PC-3 (cell line): ENCODE results near the gene KLHL30. TPM values are rescaled to one million over a fixed set of nuclear protein-coding genes. Genes with fewer than 3 reads are reported as not detected.

ENCODE experiments used
- ATAC-seq: fragments of 200-7000 bp; cut with Tn5 transposase; 2 replicates; pipeline ENCODE4 v1.9.1; 2020; ENCODE audit warnings: mild to moderate bottlenecking, moderate library complexity
- BruUV-seq: library from RNA; stranded (reverse); fragments of 400-500 nt; replicated peaks from 2 replicates; lab custom pipeline; 2021; lab: Mats Ljungman, UMichigan
- CTCF ChIA-PET: fragments of 300-600 bp; sonication (Branson Sonifier 250); formaldehyde crosslinking; loops from one replicate; lab custom pipeline; 2022; ENCODE audit warnings: antibody characterized with exemption; lab: Charles Lee
- POLR2A ChIA-PET: fragments of 300-600 bp; sonication (Branson Sonifier 250); formaldehyde crosslinking; loops from one replicate; lab custom pipeline; 2022; ENCODE audit warnings: antibody characterized with exemption; ENCODE audit not compliant: unreplicated experiment; lab: Charles Lee
- DNase-seq: peaks from one replicate; pipeline ENCODE4 v3.0.0-alpha.2; 2015
- H2AFZ ChIP-seq: fragments of 300-600 bp; sonication (generic); 2 replicates; pipeline ENCODE4 v1.6.0; 2016; ENCODE audit warnings: antibody characterized with exemption, low read length
- H3F3A ChIP-seq: fragments of 300-600 bp; sonication (generic); one replicate; pipeline ENCODE4 v1.6.0; 2017; ENCODE audit warnings: antibody characterized with exemption, low read length, control low read depth, mild to moderate bottlenecking; ENCODE audit not compliant: unreplicated experiment
- H3K27ac ChIP-seq: fragments of 300-600 bp; sonication (generic); 2 replicates; pipeline ENCODE4 v1.5.1; 2016; ENCODE audit warnings: mild to moderate bottlenecking, low read length
- H3K27me3 ChIP-seq: fragments of 300-600 bp; sonication (generic); 2 replicates; pipeline ENCODE4 v1.6.1; 2016; ENCODE audit warnings: low read length, mixed read lengths
- H3K36me3 ChIP-seq: fragments of 300-600 bp; sonication (generic); 2 replicates; pipeline ENCODE4 v1.6.1; 2016; ENCODE audit warnings: low read depth, mixed run types, low read length, mixed read lengths
- H3K4me1 ChIP-seq: fragments of 300-600 bp; sonication (generic); 2 replicates; pipeline ENCODE4 v1.5.1; 2016; ENCODE audit warnings: low read length; ENCODE audit not compliant: insufficient read depth
- H3K4me2 ChIP-seq: fragments of 300-600 bp; sonication (generic); 2 replicates; pipeline ENCODE4 v1.6.0; 2016; ENCODE audit warnings: low read length
- H3K4me3 ChIP-seq: fragments of 300-600 bp; sonication (generic); 2 replicates; pipeline ENCODE4 v1.5.1; 2016; ENCODE audit warnings: mild to moderate bottlenecking, low read length, mixed read lengths
- H3K79me2 ChIP-seq: fragments of 300-600 bp; sonication (generic); 2 replicates; pipeline ENCODE4 v1.6.1; 2017; ENCODE audit warnings: low read length, mixed read lengths
- H3K9ac ChIP-seq: fragments of 300-600 bp; sonication (generic); 2 replicates; pipeline ENCODE4 v1.6.0; 2016; ENCODE audit warnings: mild to moderate bottlenecking, low read length
- H3K9me2 ChIP-seq: fragments of 300-600 bp; sonication (generic); replicated peaks from 2 replicates; pipeline ENCODE4 v1.6.1; 2016; ENCODE audit warnings: mixed run types, low read length, mixed read lengths
- H3K9me3 ChIP-seq: fragments of 300-600 bp; sonication (generic); 2 replicates; pipeline ENCODE4 v1.6.1; 2016; ENCODE audit warnings: low read length, mixed read lengths
- H4K20me1 ChIP-seq: fragments of 300-600 bp; sonication (generic); 2 replicates; pipeline ENCODE4 v1.6.1; 2016; ENCODE audit warnings: low read length, mixed read lengths
- EZH2 ChIP-seq: fragments of 300-600 bp; sonication (generic); IDR thresholded peaks from one replicate; pipeline ENCODE4 v1.6.1; 2017; ENCODE audit warnings: antibody characterized with exemption, mild to moderate bottlenecking, low read length; ENCODE audit not compliant: unreplicated experiment
- EZH2phosphoT487 ChIP-seq: fragments of 300-600 bp; sonication (generic); IDR thresholded peaks from 2 replicates; pipeline ENCODE4 v1.6.1; 2018; ENCODE audit warnings: mild to moderate bottlenecking, antibody characterized with exemption, low read length, borderline replicate concordance
- intact Hi-C: fragments of 100-400 bp; cut with micrococcal nuclease; formaldehyde crosslinking; loops from 2 replicates; pipeline ENCODE4 v1.9.0; 2023
- total RNA-seq: library from RNA; depleted of rRNA; stranded (reverse); fragments of >200 nt; gene quantifications from 2 replicates; pipeline ENCODE4 v1.2.3, GENCODE V29; 2014
- TF ChIP-seq, protein P1 (sequence below): fragments of 300-600 bp; sonication (generic); conservative IDR thresholded peaks from 2 replicates; pipeline ENCODE4 v1.5.1; 2017; ENCODE audit warnings: antibody characterized with exemption, low read depth, mild to moderate bottlenecking, low read length

Gene KLHL30
- total RNA-seq, 1 experiment from 2014 or later = not detected

DNA sequence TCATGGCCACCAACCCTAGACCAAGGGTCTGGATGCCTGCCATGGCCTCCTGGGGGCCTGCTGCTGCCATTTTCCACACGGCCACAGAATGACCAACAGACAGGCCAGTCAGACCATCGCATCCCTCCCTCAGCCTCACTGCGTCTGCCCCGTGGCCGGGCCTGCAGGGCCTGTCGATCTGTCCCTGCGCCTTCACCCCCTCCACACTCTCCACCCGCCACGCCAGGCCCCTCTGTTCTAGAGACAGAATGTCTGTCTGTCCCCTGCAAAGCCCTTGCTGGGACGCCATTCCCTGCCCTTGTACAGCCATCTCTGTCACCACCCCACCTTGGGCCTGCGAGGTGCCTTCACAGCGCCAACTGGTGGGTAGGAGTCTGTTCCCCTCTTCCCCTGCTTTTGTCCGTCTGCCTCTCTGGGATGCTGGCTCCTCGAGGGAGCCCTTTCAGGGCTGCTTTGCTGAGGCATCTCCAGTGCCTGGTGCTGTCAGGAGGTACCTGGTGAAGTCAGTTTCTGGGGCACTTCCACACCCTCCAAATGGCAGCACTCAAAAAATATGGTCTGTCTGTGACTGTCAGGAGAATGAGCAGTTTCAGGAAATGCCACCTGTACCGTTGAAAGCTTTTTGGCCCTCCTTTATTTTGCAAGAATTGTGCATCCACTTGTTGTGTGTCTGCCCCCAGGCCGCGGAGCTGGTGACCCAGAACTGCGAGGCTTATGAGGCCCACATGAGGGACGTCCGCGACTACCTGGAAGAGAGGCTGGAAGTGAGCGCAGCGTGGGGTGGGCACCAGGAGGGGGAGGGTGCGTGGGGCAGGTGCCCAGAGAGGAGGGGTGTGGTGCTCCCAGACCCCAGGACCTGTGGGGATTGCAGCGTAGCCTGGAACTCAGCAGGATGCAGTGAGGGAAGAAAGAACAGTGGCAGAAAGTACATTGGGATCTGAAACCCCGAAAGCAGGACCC, 45.0 kb upstream of the KLHL30 start:
- H4K20me1 ChIP-seq = no peaks in the 10 kb centered on the region
- intact Hi-C loops = no loop called here
- no peak for ATAC-seq
- H3K79me2 ChIP-seq = no peaks in the 10 kb centered on the region
- DNase-seq = no peak
- H3K4me1 ChIP-seq = no peaks in the 10 kb centered on the region
- H3K27me3 ChIP-seq = no peaks in the 10 kb centered on the region
- ChIA-PET CTCF (no interaction called here), POLR2A (no interaction called here)
- no peak overlapping the region for H3K4me3 ChIP-seq
- no peak overlapping the region for H2AFZ ChIP-seq
- TF ChIP-seq, protein P1, sequence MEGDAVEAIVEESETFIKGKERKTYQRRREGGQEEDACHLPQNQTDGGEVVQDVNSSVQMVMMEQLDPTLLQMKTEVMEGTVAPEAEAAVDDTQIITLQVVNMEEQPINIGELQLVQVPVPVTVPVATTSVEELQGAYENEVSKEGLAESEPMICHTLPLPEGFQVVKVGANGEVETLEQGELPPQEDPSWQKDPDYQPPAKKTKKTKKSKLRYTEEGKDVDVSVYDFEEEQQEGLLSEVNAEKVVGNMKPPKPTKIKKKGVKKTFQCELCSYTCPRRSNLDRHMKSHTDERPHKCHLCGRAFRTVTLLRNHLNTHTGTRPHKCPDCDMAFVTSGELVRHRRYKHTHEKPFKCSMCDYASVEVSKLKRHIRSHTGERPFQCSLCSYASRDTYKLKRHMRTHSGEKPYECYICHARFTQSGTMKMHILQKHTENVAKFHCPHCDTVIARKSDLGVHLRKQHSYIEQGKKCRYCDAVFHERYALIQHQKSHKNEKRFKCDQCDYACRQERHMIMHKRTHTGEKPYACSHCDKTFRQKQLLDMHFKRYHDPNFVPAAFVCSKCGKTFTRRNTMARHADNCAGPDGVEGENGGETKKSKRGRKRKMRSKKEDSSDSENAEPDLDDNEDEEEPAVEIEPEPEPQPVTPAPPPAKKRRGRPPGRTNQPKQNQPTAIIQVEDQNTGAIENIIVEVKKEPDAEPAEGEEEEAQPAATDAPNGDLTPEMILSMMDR = no peak
- no peak for TF ChIP-seq EZH2
- TF ChIP-seq EZH2phosphoT487 = no peak
- H3K9ac ChIP-seq = no peak overlapping the region
- H3K36me3 ChIP-seq = no peaks in the 10 kb centered on the region
- H3K9me3 ChIP-seq = no peaks in the 10 kb centered on the region
- no TSS peak for BruUV-seq
- H3F3A ChIP-seq = no peaks in the 10 kb centered on the region
- no peak overlapping the region for H3K27ac ChIP-seq
- H3K4me2 ChIP-seq = no peak overlapping the region
- no peaks in the 10 kb centered on the region for H3K9me2 ChIP-seq

DNA sequence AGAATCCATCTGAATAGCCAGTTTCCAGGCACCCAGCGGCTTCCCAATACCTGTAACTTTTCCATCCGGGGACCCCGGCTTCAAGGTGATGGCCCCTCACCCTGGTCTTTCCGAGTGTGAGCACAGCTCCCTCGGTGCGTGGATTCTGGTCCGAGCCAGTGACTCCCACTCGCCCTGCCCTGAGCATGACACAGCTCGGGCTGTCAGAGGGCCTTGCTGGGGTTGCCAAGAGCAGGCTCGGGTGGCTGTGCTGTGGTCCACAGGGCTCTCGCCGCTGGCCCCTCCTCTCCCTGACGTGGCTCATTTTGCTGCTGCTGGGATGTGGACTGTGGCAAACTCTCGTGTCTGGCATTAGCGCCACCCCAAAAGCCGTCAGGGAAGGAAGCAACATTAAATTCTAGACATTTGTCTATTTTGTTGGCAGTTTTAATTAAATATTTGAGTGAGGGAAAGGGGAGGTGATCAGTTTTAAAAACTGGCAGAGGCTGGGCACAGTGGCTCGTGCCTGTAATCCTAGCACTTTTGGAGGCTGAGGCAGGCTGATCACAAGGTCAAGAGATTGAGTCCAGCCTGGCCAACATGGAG, 43.9 kb upstream of the KLHL30 start:
- ChIA-PET CTCF (no interaction called here), POLR2A (no interaction called here)
- Histone ChIP-seq H3K27ac (no peak overlapping the region), H3K4me1 (peaks cover 10% of the 10 kb centered on the region), H3K79me2 (no peaks in the 10 kb centered on the region), H4K20me1 (no peaks in the 10 kb centered on the region), H3F3A (no peaks in the 10 kb centered on the region), H3K9me3 (no peaks in the 10 kb centered on the region), H3K27me3 (no peaks in the 10 kb centered on the region), H2AFZ (no peak overlapping the region), H3K9ac (no peak overlapping the region), H3K9me2 (no peaks in the 10 kb centered on the region), H3K36me3 (no peaks in the 10 kb centered on the region), H3K4me2 (no peak overlapping the region), H3K4me3 (no peak overlapping the region)
- intact Hi-C loops = no loop called here
- DNase-seq = no peak
- no TSS peak for BruUV-seq
- no peak for ATAC-seq
- TF ChIP-seq EZH2phosphoT487 = no peak
- TF ChIP-seq, protein P1 = no peak
- TF ChIP-seq EZH2 = no peak

DNA sequence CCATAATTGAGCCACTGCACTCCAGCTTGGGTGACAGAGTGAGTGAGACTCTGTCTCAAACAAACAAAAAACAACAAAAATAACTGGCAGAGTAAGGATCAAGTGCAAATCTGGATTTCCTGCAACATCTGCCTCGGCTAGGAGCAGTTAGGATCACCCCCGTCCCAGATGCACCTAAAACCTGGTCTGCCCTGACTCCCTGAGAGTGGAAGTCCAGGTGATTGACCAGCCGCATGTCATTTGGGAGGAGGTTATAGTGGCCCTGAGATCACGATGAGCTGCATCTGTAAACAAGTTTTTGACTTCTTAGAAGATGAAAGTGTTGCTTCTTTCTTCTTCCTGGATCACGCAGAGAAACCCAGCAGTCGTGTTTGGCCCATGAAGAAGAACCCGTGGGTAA, 43.3 kb upstream of the KLHL30 start:
- BruUV-seq = no TSS peak
- DNase-seq (no peak), ATAC-seq (no peak)
- Histone ChIP-seq H2AFZ (no peak overlapping the region), H3K4me3 (no peak overlapping the region), H4K20me1 (no peaks in the 10 kb centered on the region), H3K9me3 (no peaks in the 10 kb centered on the region), H3K9me2 (no peaks in the 10 kb centered on the region), H3K27me3 (no peaks in the 10 kb centered on the region), H3K4me1 (peaks cover 11% of the 10 kb centered on the region), H3K36me3 (no peaks in the 10 kb centered on the region), H3K9ac (no peak overlapping the region), H3F3A (no peaks in the 10 kb centered on the region), H3K27ac (no peak overlapping the region), H3K79me2 (no peaks in the 10 kb centered on the region), H3K4me2 (no peak overlapping the region)
- POLR2A ChIA-PET = no interaction called here
- CTCF ChIA-PET = interaction anchor here (0.6 kb wide), 1 partner anchor 33 kb away, joined by 3 read pairs; no protein-coding TSS in a partner anchor
- intact Hi-C loops = no loop called here
- TF ChIP-seq EZH2phosphoT487 (no peak), EZH2 (no peak)
